Activated T-cell treated with anti-CD3 and anti-CD28 coated beads for 1 hour (primary cell): ENCODE measurements around the gene MSI1.

Experiments used
- DNase-seq: peaks from one replicate; pipeline ENCODE4 v3.0.0-alpha.2; 2020; ENCODE audit warnings: low read depth

The MSI1 gene

GRCh38 chr12:120376934-120377572 lies 8.1 kb upstream of the MSI1 start:
- DNase-seq = no peak

DNA sequence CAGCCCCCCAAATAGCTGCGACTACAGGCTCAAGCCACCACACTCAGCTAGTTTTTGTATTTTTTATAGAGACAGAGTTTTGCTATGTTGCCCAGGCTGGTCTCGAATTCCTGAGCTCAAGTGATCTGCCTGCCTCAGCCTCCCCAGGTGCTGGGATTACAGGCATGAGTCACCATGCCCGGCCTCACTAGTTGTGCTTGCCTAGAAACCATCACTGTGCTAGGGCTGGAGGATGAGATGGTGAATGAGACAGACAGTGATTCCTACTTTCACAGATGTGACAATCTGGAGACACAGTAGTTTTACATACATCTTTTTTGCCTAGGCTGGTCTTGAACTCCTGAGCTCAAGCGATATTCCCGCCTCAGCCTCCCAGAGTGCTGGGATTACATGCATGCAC lies 7.5 kb upstream of the MSI1 start:
- DNase-seq = no peak

DNA sequence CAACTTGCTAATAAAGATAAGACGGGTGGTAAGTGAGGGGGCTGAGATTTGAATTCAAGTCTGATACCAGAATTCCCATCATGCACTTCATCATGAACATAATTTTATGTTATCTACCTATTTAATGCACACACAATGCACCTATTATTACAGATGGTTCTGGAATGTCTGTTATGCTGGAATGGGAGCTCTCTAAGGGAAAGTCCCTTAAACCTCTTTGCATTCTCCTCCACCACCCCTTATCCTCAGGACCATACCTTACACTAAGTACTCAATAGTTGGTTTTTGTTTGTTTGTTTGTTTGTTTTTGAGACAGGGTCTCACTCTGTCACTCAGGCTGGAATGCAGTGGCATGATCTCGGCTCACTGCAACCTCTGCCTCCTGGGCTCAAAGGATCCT lies 7.0 kb upstream of the MSI1 start:
- no peak for DNase-seq

DNA sequence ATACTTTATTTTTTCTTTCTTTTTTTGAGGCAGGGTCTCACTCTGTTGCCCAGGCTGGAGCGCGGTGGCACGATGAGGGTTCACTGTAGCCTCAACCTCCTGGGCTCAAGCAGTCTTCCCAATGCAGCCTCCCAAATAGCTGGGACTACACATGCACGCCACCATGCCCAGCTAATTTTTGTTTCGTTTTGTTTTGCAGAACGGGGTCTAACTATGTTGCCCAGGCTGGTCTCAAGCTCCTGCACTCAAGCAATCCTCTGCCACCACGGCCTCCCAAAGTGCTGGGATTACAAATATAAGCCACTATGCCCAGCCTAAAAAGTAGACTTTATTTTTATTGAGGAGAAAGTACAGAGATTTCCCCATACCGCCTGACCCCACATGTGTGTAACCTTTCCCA lies 4.7 kb upstream of the MSI1 start:
- no peak for DNase-seq

- DNase-seq = no peak
Observed at GRCh38 chr12:120370343-120371243, 1.6 kb upstream of the MSI1 start.

- DNase-seq = no peak
Observed at GRCh38 chr12:120369603-120370342, 809 bp upstream of the MSI1 start.

DNA sequence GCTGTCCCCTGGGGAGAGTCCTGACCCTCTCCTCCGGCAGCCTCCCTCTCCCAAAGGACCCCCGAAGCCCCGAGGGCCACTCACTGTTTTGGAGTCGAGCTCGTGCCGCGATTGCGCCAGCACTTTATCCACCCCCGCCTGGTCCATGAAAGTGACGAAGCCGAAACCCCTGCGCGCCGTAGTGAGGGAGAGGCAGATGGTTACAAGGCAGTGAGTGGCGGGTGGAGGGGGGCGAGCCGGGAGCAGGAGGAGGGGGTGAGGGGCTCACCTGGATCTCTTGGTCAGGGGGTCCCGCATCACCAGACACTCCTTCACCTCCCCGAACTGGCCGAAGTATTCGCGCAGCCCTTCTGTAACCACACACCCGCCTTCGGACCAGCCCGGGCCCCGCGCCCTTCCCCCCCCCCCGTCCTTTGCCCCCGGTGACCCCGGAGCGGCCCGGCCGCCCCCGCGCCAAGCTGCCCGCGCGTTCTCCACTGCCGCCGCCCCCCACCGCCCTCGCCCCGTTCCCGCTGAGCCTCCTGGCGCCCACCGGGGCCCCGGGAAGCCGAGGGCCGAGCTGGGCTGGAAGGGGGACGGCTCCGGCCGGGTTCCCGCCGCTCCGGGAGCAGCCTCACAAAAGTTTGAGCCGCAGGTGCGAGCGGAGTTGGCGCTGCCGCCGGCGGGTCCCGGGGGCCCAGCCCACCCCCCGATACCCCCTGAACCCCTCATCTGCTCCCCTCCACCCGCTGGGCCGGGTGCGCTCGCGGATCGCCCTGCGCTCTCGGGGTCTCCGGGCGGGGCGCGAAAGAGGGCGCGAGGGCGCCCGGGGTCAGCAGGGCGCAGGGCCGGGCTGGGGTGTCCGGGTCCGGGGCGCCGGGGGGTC lies 808 bp downstream of the MSI1 start:
- DNase-seq = no peak

GRCh38 chr12:120367233-120367923 lies 1.6 kb downstream of the MSI1 start:
- no peak for DNase-seq

- no peak for DNase-seq
Observed at GRCh38 chr12:120366845-120367232, 2.1 kb downstream of the MSI1 start.

GRCh38 chr12:120366341-120366705 lies 2.6 kb downstream of the MSI1 start:
- DNase-seq = no peak

DNA sequence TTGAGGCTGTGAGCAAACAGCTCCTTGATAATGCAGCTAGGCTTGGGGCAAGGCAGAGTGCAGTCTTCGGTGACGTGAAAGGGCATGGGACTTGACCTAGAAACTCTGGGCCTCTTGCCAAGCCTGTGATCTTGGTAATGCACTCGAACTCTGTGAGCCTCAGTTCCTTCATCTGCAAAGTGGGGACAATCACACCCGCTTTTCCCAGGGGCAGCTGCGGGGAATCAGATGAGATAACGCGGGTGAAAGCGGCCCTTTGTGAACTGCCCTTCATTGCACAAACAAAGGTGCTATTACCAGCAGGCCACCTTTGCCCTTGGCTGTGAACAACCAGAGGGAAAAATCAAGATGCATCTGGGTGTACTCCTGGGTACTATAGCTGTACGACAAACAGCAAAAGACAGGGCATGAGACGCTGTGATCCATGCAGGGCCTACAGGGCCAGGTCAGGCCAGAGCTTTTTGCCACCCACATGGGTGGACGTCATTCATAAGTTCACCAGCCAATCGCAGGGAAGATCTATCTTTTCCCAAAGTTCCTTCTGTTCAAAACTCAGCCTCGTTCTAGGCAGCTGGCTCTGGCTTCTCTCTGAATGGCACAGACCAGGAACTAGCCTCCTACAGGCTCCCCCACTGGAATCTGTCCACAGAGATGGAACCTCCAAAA lies 3.2 kb downstream of the MSI1 start:
- no peak for DNase-seq

- DNase-seq = no peak
Observed at GRCh38 chr12:120364487-120364886, 4.5 kb downstream of the MSI1 start.

DNA sequence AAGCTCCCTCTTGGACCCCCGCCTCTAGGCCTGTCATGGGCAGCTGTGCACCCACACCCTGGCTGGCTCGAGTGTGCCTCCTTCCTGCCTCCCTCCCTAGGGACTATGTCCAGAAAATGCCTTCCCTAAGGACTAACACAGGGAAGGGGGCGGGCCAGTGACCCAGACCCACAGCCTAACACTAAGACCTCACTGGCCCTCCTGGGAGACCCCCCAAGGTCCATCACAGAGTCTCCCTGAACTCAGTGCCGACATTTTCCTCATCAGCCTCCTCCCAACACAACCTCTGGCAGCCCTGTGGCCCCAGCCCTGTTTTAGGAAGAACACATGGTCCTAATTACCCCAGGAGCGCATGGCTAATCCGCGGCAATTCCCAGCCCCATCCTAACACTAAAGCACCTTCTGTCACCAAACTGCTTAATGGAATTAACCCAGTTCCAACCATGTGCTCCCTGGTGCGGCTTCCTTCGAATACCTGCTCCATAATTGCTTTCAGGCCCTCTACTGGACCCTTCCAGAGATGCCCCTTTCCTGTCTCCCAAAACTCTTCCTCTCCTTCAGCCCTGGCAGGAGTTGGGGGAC lies 5.6 kb downstream of the MSI1 start:
- no peak for DNase-seq

GRCh38 chr12:120362516-120363273 lies 6.3 kb downstream of the MSI1 start:
- DNase-seq = no peak

GRCh38 chr12:120361506-120362208 lies 7.3 kb downstream of the MSI1 start:
- DNase-seq = no peak

GRCh38 chr12:120359128-120359527 lies 9.8 kb downstream of the MSI1 start:
- no peak for DNase-seq

- no peak for DNase-seq
Observed at GRCh38 chr12:120358412-120359100, 10.4 kb downstream of the MSI1 start.

DNA sequence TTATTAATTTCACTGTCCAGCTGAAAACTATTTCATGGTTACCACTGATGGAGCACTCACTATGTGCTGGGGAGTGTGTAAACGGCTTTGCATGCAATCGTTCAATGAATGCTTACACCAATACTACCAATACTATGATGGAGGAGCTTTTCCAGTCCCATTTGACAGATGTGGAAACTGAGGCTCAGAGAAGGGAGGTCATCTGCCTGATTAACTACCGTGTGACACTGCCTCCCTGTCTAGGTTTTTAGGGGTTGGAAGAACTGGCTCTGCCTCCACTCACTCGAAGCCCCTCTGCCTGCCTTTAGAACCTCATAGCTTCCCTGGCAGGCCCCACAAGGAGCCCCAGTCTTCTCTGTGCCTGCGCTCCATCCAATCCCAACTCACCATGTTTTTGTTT lies 11.9 kb downstream of the MSI1 start:
- DNase-seq = no peak
